ENCODE results near the gene ZNHIT1.

- TF ChIP-seq EZH2 (IDR thresholded peaks at IDR 0.05; ENCODE audit: borderline replicate concordance, low read depth, low read length, severe bottlenecking) (no peak), CTCF (IDR thresholded peaks at IDR 0.05; ENCODE audit: extremely low read depth in 1 of 2, insufficient read depth in 1 of 2, low read depth in 1 of 2, low read length in 2 of 2) (peak in 1 of 2 donors; percentile 39), POLR2AphosphoS5 (IDR thresholded peaks at IDR 0.05; ENCODE audit: insufficient read depth, low read depth, low read length) (no peak), GATA2 (IDR thresholded peaks at IDR 0.05; ENCODE audit: insufficient read depth, insufficient read length, low read depth, low read length) (no peak)
Measured at GRCh38 chr7:101171442-101171837, 46.5 kb upstream of the ZNHIT1 start.
